ENCODE results near the gene METTL27.

DNA sequence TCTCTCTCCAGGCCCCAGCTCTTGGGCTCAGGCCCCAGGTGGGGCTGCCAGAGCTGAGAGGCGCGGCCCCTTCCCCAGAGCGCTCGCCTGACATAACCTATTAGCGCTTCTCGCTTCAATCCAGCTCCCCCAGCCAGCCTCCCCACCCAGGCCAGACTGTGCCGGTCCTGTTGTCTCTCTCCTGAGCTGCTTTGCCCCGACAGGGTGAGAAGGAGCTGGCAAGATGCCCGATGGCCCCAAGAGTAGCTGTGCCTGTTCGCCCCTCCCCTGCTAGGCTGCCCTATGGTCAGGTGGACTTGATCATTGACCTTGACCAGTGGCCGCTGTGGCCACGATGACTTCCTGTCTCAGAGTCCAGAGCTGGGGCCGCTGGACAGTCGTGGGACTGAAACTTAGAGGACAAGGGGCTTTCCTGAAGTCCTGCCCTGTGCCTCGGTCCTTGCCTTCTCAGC is 27.8 kb upstream of the METTL27 start:
- TF ChIP-seq, protein P1, sequence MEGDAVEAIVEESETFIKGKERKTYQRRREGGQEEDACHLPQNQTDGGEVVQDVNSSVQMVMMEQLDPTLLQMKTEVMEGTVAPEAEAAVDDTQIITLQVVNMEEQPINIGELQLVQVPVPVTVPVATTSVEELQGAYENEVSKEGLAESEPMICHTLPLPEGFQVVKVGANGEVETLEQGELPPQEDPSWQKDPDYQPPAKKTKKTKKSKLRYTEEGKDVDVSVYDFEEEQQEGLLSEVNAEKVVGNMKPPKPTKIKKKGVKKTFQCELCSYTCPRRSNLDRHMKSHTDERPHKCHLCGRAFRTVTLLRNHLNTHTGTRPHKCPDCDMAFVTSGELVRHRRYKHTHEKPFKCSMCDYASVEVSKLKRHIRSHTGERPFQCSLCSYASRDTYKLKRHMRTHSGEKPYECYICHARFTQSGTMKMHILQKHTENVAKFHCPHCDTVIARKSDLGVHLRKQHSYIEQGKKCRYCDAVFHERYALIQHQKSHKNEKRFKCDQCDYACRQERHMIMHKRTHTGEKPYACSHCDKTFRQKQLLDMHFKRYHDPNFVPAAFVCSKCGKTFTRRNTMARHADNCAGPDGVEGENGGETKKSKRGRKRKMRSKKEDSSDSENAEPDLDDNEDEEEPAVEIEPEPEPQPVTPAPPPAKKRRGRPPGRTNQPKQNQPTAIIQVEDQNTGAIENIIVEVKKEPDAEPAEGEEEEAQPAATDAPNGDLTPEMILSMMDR (IDR thresholded peaks at IDR 0.05; ENCODE audit: control extremely low read depth in 1 of 3, insufficient read depth in 1 of 3, low read depth in 1 of 3, low read length in 3 of 3), result no peak
- TF ChIP-seq RBBP5 (IDR thresholded peaks at IDR 0.05; ENCODE audit: borderline replicate concordance, low read depth, low read length) (no peak), CHD2 (IDR thresholded peaks at IDR 0.05; ENCODE audit: low read length) (no peak), JUND (IDR thresholded peaks at IDR 0.05; ENCODE audit: low read length) (no peak), ZNF274 (IDR thresholded peaks at IDR 0.05; ENCODE audit: borderline replicate concordance, extremely low read depth, low read length) (no peak), SIN3A (conservative IDR thresholded peaks at IDR 0.05 in 1 of 2, IDR thresholded peaks at IDR 0.05 in 1 of 2; ENCODE audit: low read depth in 1 of 2, low read length in 2 of 2) (no peak), RAD21 (IDR thresholded peaks at IDR 0.05 in 1 of 2, conservative IDR thresholded peaks at IDR 0.05 in 1 of 2; ENCODE audit: low read depth in 2 of 2, low read length in 2 of 2) (no peak), TAF1 (IDR thresholded peaks at IDR 0.05; ENCODE audit: low read depth, low read length) (no peak), POLR2AphosphoS5 (IDR thresholded peaks at IDR 0.05; ENCODE audit: low read depth, low read length) (no peak), CEBPB (IDR thresholded peaks at IDR 0.05; ENCODE audit: low read depth, low read length) (no peak), RXRA (IDR thresholded peaks at IDR 0.05; ENCODE audit: insufficient read depth, low read depth, low read length) (no peak), EZH2 (IDR thresholded peaks at IDR 0.05; ENCODE audit: low read depth, low read length, severe bottlenecking) (no peak), POLR2A (IDR thresholded peaks at IDR 0.05; ENCODE audit: control extremely low read depth in 1 of 2, low read depth in 2 of 2, low read length in 2 of 2) (no peak)
- TF ChIP-seq, protein P2, sequence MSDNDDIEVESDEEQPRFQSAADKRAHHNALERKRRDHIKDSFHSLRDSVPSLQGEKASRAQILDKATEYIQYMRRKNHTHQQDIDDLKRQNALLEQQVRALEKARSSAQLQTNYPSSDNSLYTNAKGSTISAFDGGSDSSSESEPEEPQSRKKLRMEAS (IDR thresholded peaks at IDR 0.05), result no peak

Data from H1 (cell line).